ENCODE data around the gene ABLIM1. TPM values are rescaled to one million over a fixed set of nuclear protein-coding genes. Genes with fewer than 3 reads are reported as not detected.

The ABLIM1 gene
- total RNA-seq, 1 experiment from 2014 or later, result 62.1 TPM

GRCh38 chr10:114684822-114685209, 26.7 kb upstream of the ABLIM1 start (continued):
- TF ChIP-seq E2F5 (CRISPR knock-in tag; IDR thresholded peaks at IDR 0.05) (no peak), FOXJ3 (CRISPR knock-in tag; IDR thresholded peaks at IDR 0.05; ENCODE audit: borderline replicate concordance) (no peak), MYBL2 (CRISPR knock-in tag; IDR thresholded peaks at IDR 0.05) (no peak), OVOL2 (CRISPR knock-in tag; IDR thresholded peaks at IDR 0.05; ENCODE audit: borderline replicate concordance) (no peak), ARID4B (CRISPR knock-in tag; IDR thresholded peaks at IDR 0.05; ENCODE audit: borderline replicate concordance) (no peak), TCF7 (CRISPR knock-in tag; IDR thresholded peaks at IDR 0.05; ENCODE audit: low read depth) (no peak), ZNF396 (CRISPR knock-in tag; IDR thresholded peaks at IDR 0.05; ENCODE audit: borderline replicate concordance) (no peak), ZNF219 (CRISPR knock-in tag; IDR thresholded peaks at IDR 0.05; ENCODE audit: borderline replicate concordance) (no peak), NR1H2 (CRISPR knock-in tag; IDR thresholded peaks at IDR 0.05) (no peak), CREB1 (CRISPR knock-in tag; IDR thresholded peaks at IDR 0.05) (no peak)

- Mint-ChIP-seq H3K4me3 (no peak overlapping the region), H3K4me1 (0 out of 2 replicates have a peak, but pooled peaks cover 4% of the 10 kb centered on the region), H3K36me3 (no peaks in the 10 kb centered on the region), H3K27ac (no peak overlapping the region), H3K9me3 (no peaks in the 10 kb centered on the region), H3K27me3 (ENCODE audit: low read depth) (no peaks in the 10 kb centered on the region)
- TF ChIP-seq E2F1 (CRISPR knock-in tag; IDR thresholded peaks at IDR 0.05) (no peak), E2F5 (CRISPR knock-in tag; IDR thresholded peaks at IDR 0.05) (no peak), SOX15 (CRISPR knock-in tag; IDR thresholded peaks at IDR 0.05) (no peak), ETV6 (CRISPR knock-in tag; IDR thresholded peaks at IDR 0.05) (no peak), ZNF281 (CRISPR knock-in tag; IDR thresholded peaks at IDR 0.05) (no peak), ZNF671 (CRISPR knock-in tag; IDR thresholded peaks at IDR 0.05) (no peak), ATF1 (CRISPR knock-in tag; IDR thresholded peaks at IDR 0.05) (no peak), FOXK1 (CRISPR knock-in tag; IDR thresholded peaks at IDR 0.05) (no peak), IRF2 (CRISPR knock-in tag; IDR thresholded peaks at IDR 0.05; ENCODE audit: borderline replicate concordance, low read depth) (no peak)
- POLR2A ChIA-PET, result interaction anchor here (0.6 kb wide), 1 partner anchor 144 kb away, joined by 5 read pairs; no protein-coding TSS in a partner anchor
- ATAC-seq (no peak), DNase-seq (ENCODE audit: low spot score) (no peak)
- CTCF ChIA-PET, result no interaction called here
These were observed 26.2 kb upstream of the ABLIM1 start for GRCh38 chr10:114684084-114684821.
